ENCODE results near the gene MMP24OS. TPM values are rescaled to one million over a fixed set of nuclear protein-coding genes. Genes with fewer than 3 reads are reported as not detected.

Gene MMP24OS
- total RNA-seq, 1 experiment from 2014 or later, result 59.6 TPM

DNA sequence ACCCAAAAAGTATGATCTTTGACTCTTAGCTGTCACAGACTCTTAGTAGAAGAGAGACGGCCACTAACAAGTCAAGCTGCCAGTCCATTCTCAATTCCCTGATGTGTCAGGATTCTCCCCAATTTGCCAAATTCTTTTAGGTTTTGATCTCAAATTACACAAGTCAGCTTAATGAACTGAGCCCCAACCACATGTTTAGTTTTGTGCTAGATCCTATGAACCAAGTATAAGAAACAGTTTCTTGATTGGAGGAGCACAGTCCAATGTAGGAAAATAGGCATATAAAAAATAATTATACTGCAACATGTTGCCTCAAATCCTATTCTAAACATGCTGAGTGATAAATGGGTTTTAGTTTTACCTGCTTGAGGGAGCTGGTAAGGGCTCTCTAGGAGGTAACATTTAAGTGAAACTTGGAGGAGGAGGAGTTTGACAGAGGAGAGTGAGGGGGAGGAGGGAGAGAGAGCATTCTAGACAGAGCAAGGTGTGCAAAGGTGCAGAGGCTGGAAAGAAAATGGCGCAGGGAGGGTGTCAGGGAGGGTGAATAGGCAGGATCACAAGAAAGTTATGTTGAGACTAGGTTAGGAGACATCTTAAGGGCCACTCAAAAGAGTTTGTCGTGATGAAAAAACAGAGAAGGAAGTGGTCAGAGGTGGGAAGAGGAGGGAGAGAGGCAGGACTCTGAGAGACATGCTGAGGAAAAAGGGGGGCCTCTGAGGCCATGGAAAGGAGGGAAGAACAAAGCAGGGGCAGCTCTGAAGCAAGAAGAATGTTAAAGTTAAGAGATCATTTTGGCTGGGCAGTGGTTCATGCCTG is 37.1 kb upstream of the MMP24OS start:
- BruUV-seq (replicated peaks), result no TSS peak
- DNase-seq (ENCODE audit: low read depth, low spot score) (no peak), ATAC-seq (no peak)
- Histone ChIP-seq H3K4me1 (ENCODE audit: control insufficient read depth in 1 of 2, insufficient read depth in 2 of 2, low read length in 2 of 2) (peaks cover 72 to 92% of the 10 kb centered on the region in 2 experiments), H3K9me3 (ENCODE audit: control insufficient read depth in 1 of 2, insufficient read depth in 1 of 2, low read depth in 1 of 2, low read length in 2 of 2) (no peaks in the 10 kb centered on the region), H4K20me1 (ENCODE audit: insufficient read depth) (no peaks in the 10 kb centered on the region), H3K79me2 (ENCODE audit: insufficient read depth, low read length) (no peaks in the 10 kb centered on the region), H3K4me3 (replicated peaks in 1 of 2; ENCODE audit: low read depth in 1 of 2, low read length in 2 of 2) (no peak overlapping the region), H3K4me2 (ENCODE audit: low read length) (peak overlapping the region; percentile 22; the same call in 1 of the 2 replicates), H3K9ac (ENCODE audit: low read length) (0 out of 2 replicates have a peak overlapping the region, but pooled peaks have one; percentile 6), H3K9me2 (ENCODE audit: insufficient read depth) (no peaks in the 10 kb centered on the region), H3K27me3 (ENCODE audit: insufficient read depth, low read length) (no peaks in the 10 kb centered on the region), H2AFZ (ENCODE audit: low read depth, low read length, poor library complexity, severe bottlenecking) (no peak overlapping the region), H3K27ac (ENCODE audit: low read depth, low read length) (no peak overlapping the region), H3K36me3 (ENCODE audit: control insufficient read depth in 1 of 2, insufficient read depth in 2 of 2, low read length in 2 of 2) (no peaks in the 10 kb centered on the region)
- ChIA-PET POLR2A (no interaction called here), CTCF (interaction anchor here (1.3 kb wide), 1 partner anchor 11 kb away, joined by 3 read pairs; no protein-coding TSS in a partner anchor), RAD21 (ENCODE audit: low non-redundant PET in 1 of 2, low total read pairs in 2 of 2, uncharacterized antibody in 2 of 2, unreplicated experiment in 2 of 2) (no interaction called here)
- TF ChIP-seq SIN3A (IDR thresholded peaks at IDR 0.05; ENCODE audit: low read depth), result no peak
- no peak for TF ChIP-seq ZFX (IDR thresholded peaks at IDR 0.05)
- TF ChIP-seq YY1 (IDR thresholded peaks at IDR 0.05; ENCODE audit: extremely low read depth, insufficient replicate concordance, low read depth, low read length), result no peak
- TF ChIP-seq, protein P1, sequence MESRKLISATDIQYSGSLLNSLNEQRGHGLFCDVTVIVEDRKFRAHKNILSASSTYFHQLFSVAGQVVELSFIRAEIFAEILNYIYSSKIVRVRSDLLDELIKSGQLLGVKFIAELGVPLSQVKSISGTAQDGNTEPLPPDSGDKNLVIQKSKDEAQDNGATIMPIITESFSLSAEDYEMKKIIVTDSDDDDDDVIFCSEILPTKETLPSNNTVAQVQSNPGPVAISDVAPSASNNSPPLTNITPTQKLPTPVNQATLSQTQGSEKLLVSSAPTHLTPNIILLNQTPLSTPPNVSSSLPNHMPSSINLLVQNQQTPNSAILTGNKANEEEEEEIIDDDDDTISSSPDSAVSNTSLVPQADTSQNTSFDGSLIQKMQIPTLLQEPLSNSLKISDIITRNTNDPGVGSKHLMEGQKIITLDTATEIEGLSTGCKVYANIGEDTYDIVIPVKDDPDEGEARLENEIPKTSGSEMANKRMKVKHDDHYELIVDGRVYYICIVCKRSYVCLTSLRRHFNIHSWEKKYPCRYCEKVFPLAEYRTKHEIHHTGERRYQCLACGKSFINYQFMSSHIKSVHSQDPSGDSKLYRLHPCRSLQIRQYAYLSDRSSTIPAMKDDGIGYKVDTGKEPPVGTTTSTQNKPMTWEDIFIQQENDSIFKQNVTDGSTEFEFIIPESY (IDR thresholded peaks at IDR 0.05; ENCODE audit: extremely low read depth, insufficient replicate concordance, low read length), result no peak
- no peak for TF ChIP-seq POLR2AphosphoS5 (IDR thresholded peaks at IDR 0.05; ENCODE audit: low read depth, low read length)
- no peak for TF ChIP-seq JUND (IDR thresholded peaks at IDR 0.05)
- TF ChIP-seq, protein P2, sequence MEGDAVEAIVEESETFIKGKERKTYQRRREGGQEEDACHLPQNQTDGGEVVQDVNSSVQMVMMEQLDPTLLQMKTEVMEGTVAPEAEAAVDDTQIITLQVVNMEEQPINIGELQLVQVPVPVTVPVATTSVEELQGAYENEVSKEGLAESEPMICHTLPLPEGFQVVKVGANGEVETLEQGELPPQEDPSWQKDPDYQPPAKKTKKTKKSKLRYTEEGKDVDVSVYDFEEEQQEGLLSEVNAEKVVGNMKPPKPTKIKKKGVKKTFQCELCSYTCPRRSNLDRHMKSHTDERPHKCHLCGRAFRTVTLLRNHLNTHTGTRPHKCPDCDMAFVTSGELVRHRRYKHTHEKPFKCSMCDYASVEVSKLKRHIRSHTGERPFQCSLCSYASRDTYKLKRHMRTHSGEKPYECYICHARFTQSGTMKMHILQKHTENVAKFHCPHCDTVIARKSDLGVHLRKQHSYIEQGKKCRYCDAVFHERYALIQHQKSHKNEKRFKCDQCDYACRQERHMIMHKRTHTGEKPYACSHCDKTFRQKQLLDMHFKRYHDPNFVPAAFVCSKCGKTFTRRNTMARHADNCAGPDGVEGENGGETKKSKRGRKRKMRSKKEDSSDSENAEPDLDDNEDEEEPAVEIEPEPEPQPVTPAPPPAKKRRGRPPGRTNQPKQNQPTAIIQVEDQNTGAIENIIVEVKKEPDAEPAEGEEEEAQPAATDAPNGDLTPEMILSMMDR (IDR thresholded peaks at IDR 0.05 in 2 of 3, conservative IDR thresholded peaks at IDR 0.05 in 1 of 3; ENCODE audit: borderline replicate concordance in 1 of 3, insufficient read depth in 1 of 3, low read depth in 2 of 3, low read length in 2 of 3), result no peak
- no peak for TF ChIP-seq CEBPB (IDR thresholded peaks at IDR 0.05; ENCODE audit: low read depth)
- TF ChIP-seq, protein P3, sequence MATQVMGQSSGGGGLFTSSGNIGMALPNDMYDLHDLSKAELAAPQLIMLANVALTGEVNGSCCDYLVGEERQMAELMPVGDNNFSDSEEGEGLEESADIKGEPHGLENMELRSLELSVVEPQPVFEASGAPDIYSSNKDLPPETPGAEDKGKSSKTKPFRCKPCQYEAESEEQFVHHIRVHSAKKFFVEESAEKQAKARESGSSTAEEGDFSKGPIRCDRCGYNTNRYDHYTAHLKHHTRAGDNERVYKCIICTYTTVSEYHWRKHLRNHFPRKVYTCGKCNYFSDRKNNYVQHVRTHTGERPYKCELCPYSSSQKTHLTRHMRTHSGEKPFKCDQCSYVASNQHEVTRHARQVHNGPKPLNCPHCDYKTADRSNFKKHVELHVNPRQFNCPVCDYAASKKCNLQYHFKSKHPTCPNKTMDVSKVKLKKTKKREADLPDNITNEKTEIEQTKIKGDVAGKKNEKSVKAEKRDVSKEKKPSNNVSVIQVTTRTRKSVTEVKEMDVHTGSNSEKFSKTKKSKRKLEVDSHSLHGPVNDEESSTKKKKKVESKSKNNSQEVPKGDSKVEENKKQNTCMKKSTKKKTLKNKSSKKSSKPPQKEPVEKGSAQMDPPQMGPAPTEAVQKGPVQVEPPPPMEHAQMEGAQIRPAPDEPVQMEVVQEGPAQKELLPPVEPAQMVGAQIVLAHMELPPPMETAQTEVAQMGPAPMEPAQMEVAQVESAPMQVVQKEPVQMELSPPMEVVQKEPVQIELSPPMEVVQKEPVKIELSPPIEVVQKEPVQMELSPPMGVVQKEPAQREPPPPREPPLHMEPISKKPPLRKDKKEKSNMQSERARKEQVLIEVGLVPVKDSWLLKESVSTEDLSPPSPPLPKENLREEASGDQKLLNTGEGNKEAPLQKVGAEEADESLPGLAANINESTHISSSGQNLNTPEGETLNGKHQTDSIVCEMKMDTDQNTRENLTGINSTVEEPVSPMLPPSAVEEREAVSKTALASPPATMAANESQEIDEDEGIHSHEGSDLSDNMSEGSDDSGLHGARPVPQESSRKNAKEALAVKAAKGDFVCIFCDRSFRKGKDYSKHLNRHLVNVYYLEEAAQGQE (IDR thresholded peaks at IDR 0.05; ENCODE audit: low read depth), result no peak
- TF ChIP-seq EZH2phosphoT487 (IDR thresholded peaks at IDR 0.05; ENCODE audit: borderline replicate concordance), result no peak
- intact Hi-C loops (cut with micrococcal nuclease), result no loop called here

Data from HCT116 (cell line).